H9 (cell line): ENCODE data around the gene TFPI. TPM values are rescaled to one million over a fixed set of nuclear protein-coding genes. Genes with fewer than 3 reads are reported as not detected.

Experiments used
- DNase-seq: peaks from one replicate; pipeline ENCODE4 v3.0.0-alpha.2; 2017
- H2AFZ ChIP-seq: one replicate; pipeline ENCODE4 v1.6.1; 2013; ENCODE audit warnings: mild to moderate bottlenecking, low read length, control low read depth, moderate library complexity
- H2AK5ac ChIP-seq: 2 replicates; pipeline ENCODE4 v1.6.1; 2013; ENCODE audit warnings: low read length, control low read depth, mixed read lengths; ENCODE audit not compliant: insufficient read length
- H2BK120ac ChIP-seq: one replicate; pipeline ENCODE4 v1.6.1; 2013; ENCODE audit warnings: low read depth, mild to moderate bottlenecking, low read length, control low read depth, inconsistent platforms; ENCODE audit not compliant: poor library complexity, severe bottlenecking
- H2BK12ac ChIP-seq: 2 replicates; pipeline ENCODE4 v1.6.1; 2013; ENCODE audit warnings: low read length, control low read depth, mixed read lengths, low read depth; ENCODE audit not compliant: insufficient read length
- H2BK15ac ChIP-seq: 2 replicates; pipeline ENCODE4 v1.6.1; 2013; ENCODE audit warnings: low read depth, low read length, control low read depth
- H2BK20ac ChIP-seq: one replicate; pipeline ENCODE4 v1.6.1; 2013; ENCODE audit warnings: low read depth, mild to moderate bottlenecking, low read length, control low read depth, inconsistent platforms; ENCODE audit not compliant: poor library complexity, severe bottlenecking
- H2BK5ac ChIP-seq: 2 replicates; pipeline ENCODE4 v1.6.1; 2013; ENCODE audit warnings: low read length, control low read depth, mixed read lengths; ENCODE audit not compliant: insufficient read length
- H3K14ac ChIP-seq: 2 replicates; pipeline ENCODE4 v1.6.1; 2013; ENCODE audit warnings: low read length, control low read depth; ENCODE audit not compliant: insufficient read depth
- H3K18ac ChIP-seq: 2 replicates; pipeline ENCODE4 v1.6.1; 2013; ENCODE audit warnings: low read depth, mild to moderate bottlenecking, mixed read lengths, low read length, control low read depth; ENCODE audit not compliant: insufficient read length
- H3K23ac ChIP-seq: 2 replicates; pipeline ENCODE4 v1.6.1; 2013; ENCODE audit warnings: low read length, control low read depth, mixed read lengths, low read depth; ENCODE audit not compliant: insufficient read length
- H3K23me2 ChIP-seq: 2 replicates; pipeline ENCODE4 v1.6.1; 2013; ENCODE audit warnings: low read depth, mild to moderate bottlenecking, mixed read lengths, low read length, control low read depth; ENCODE audit not compliant: insufficient read length, poor library complexity, severe bottlenecking
- H3K27ac ChIP-seq: 2 replicates; pipeline ENCODE4 v1.5.1; 2013; ENCODE audit warnings: low read length, control low read depth, mixed read lengths, low read depth; ENCODE audit not compliant: insufficient read length
- H3K27me3 ChIP-seq: 2 replicates; pipeline ENCODE4 v1.6.1; 2013; ENCODE audit warnings: low read length, control low read depth, inconsistent platforms; ENCODE audit not compliant: insufficient read depth
- H3K4ac ChIP-seq: 2 replicates; pipeline ENCODE4 v1.6.1; 2013; ENCODE audit warnings: low read depth, mild to moderate bottlenecking, control low read depth, inconsistent platforms, low read length, moderate library complexity
- H3K4me1 ChIP-seq: 2 replicates; pipeline ENCODE4 v1.6.1; 2013; ENCODE audit warnings: low read length, control low read depth, inconsistent platforms; ENCODE audit not compliant: insufficient read depth
- H3K4me2 ChIP-seq: 2 replicates; pipeline ENCODE4 v1.6.1; 2013; ENCODE audit warnings: low read length, control low read depth, mixed read lengths; ENCODE audit not compliant: insufficient read length, insufficient read depth
- H3K56ac ChIP-seq: 2 replicates; pipeline ENCODE4 v1.6.1; 2013; ENCODE audit warnings: low read depth, mild to moderate bottlenecking, mixed read lengths, low read length, control low read depth; ENCODE audit not compliant: insufficient read length
- H3K79me1 ChIP-seq: 2 replicates; pipeline ENCODE4 v1.6.1; 2013; ENCODE audit warnings: low read depth, mild to moderate bottlenecking, moderate library complexity, low read length, control low read depth, inconsistent platforms; ENCODE audit not compliant: insufficient read depth, poor library complexity, severe bottlenecking
- H3K79me2 ChIP-seq: 2 replicates; pipeline ENCODE4 v1.6.1; 2013; ENCODE audit warnings: low read length, control low read depth, inconsistent platforms; ENCODE audit not compliant: insufficient read depth
- H3K9ac ChIP-seq: 2 replicates; pipeline ENCODE4 v1.6.1; 2013; ENCODE audit warnings: low read length, control low read depth, mixed read lengths; ENCODE audit not compliant: insufficient read length; ENCODE audit errors: extremely low read depth
- H3K9me3 ChIP-seq: one replicate; pipeline ENCODE4 v1.6.1; 2013; ENCODE audit warnings: low read depth, low read length, inconsistent platforms; ENCODE audit not compliant: control insufficient read depth
- H3T11ph ChIP-seq: one replicate; pipeline ENCODE4 v1.6.1; 2013; ENCODE audit warnings: mild to moderate bottlenecking, low read length, control low read depth, inconsistent platforms
- H4K20me1 ChIP-seq: one replicate; pipeline ENCODE4 v1.6.1; 2013; ENCODE audit not compliant: control insufficient read depth, insufficient read length, insufficient read depth
- H4K5ac ChIP-seq: 2 replicates; pipeline ENCODE4 v1.6.1; 2013; ENCODE audit warnings: low read depth, mild to moderate bottlenecking, mixed read lengths, low read length, control low read depth; ENCODE audit not compliant: insufficient read length
- H4K8ac ChIP-seq: replicated peaks from 2 replicates; pipeline ENCODE4 v1.6.1; 2013; ENCODE audit warnings: low read length, control low read depth, mixed read lengths, low read depth; ENCODE audit not compliant: insufficient read length
- H4K91ac ChIP-seq: 2 replicates; pipeline ENCODE4 v1.6.1; 2013; ENCODE audit warnings: low read depth, mild to moderate bottlenecking, moderate library complexity, mixed read lengths, low read length, control low read depth; ENCODE audit not compliant: insufficient read length
- H3K27ac Mint-ChIP-seq, 3 experiments: 2 replicates in 2 of 3; 3 replicates in 1 of 3; pipeline ENCODE4 v1.8.0; 2020 to 2021; ENCODE audit warnings: mixed read lengths in 3 of 3, mild to moderate bottlenecking in 1 of 3, moderate library complexity in 1 of 3
- H3K27me3 Mint-ChIP-seq: 2 replicates; pipeline ENCODE4 v1.8.0; 2021; ENCODE audit warnings: low read depth, mild to moderate bottlenecking, moderate library complexity, mixed read lengths
- H3K36me3 Mint-ChIP-seq, 3 experiments: 2 replicates in 2 of 3; 3 replicates in 1 of 3; pipeline ENCODE4 v1.8.0; 2020 to 2021; ENCODE audit warnings: low read depth in 3 of 3, mixed read lengths in 3 of 3; ENCODE audit not compliant: insufficient read depth in 1 of 3
- H3K4me1 Mint-ChIP-seq, 2 experiments: 2 replicates each; pipeline ENCODE4 v1.8.0; 2020; ENCODE audit warnings: mixed read lengths in 2 of 2
- H3K4me3 Mint-ChIP-seq, 2 experiments: 2 replicates in 1 of 2; 3 replicates in 1 of 2; pipeline ENCODE4 v1.8.0; 2020 to 2021; ENCODE audit warnings: mild to moderate bottlenecking in 2 of 2, mixed read lengths in 2 of 2, moderate library complexity in 1 of 2
- H3K9me3 Mint-ChIP-seq, 2 experiments: 2 replicates in 1 of 2; 3 replicates in 1 of 2; pipeline ENCODE4 v1.8.0; 2020; ENCODE audit warnings: mild to moderate bottlenecking in 2 of 2, mixed read lengths in 2 of 2, moderate library complexity in 1 of 2
- WGBS: extraction: QIAGEN DNeasy Blood & Tissue Kit; methylation state at CpG from one replicate; pipeline ENCODE4 v1.1.7; 2013; ENCODE audit warnings: missing lambda C conversion rate, low lambda C conversion rate, mixed read lengths; ENCODE audit not compliant: insufficient read length; ENCODE audit errors: extremely low coverage; 5-methylcytosine and 5-hydroxymethylcytosine counted together
- total RNA-seq: library from RNA; stranded (reverse); gene quantifications from 2 replicates; pipeline ENCODE4 v1.2.1, GENCODE V29; 2021
- TF ChIP-seq, protein P1 (sequence below): fragments of 200-600 bp; sonication (generic); conservative IDR thresholded peaks from 3 replicates; pipeline ENCODE4 v1.8.0; 2021; ENCODE audit warnings: antibody characterized with exemption, mild to moderate bottlenecking

TFPI gene
- total RNA-seq, 1 experiment from 2014 or later: 5.8 TPM

- H3K4me2 ChIP-seq: no peak overlapping the region
- no peak overlapping the region for H3K9ac ChIP-seq
- H2AK5ac ChIP-seq: no peak overlapping the region
- H3K36me3 Mint-ChIP-seq: peaks cover 8 to 27% (median 11%) of the 10 kb centered on the region in 3 experiments; a peak in 5 of 7 replicates
- no CpG with 5 or more reads among the region's 2 CpGs for WGBS
- no peak overlapping the region for H3K14ac ChIP-seq
- H3K27me3 ChIP-seq: no peaks in the 10 kb centered on the region; the same call in 1 of the 2 replicates
- no peak overlapping the region for H3K27ac ChIP-seq
- peaks cover 9 to 14% of the 10 kb centered on the region in 2 experiments for H3K4me1 Mint-ChIP-seq
- H4K5ac ChIP-seq: no peak overlapping the region
- no peak overlapping the region for H3T11ph ChIP-seq
- H2BK5ac ChIP-seq: no peak overlapping the region
- H2BK120ac ChIP-seq: no peak overlapping the region
- H3K23me2 ChIP-seq: no peaks in the 10 kb centered on the region
- no peak for DNase-seq
- H3K4me1 ChIP-seq: no peaks in the 10 kb centered on the region
- H3K27me3 Mint-ChIP-seq: no peaks in the 10 kb centered on the region
- no peak overlapping the region for H3K4ac ChIP-seq
- H3K79me2 ChIP-seq: no peaks in the 10 kb centered on the region
- H3K79me1 ChIP-seq: no peaks in the 10 kb centered on the region
- H2BK15ac ChIP-seq: no peak overlapping the region
- no peak overlapping the region for H3K23ac ChIP-seq
- H2AFZ ChIP-seq: no peak overlapping the region
- H4K20me1 ChIP-seq: no peaks in the 10 kb centered on the region
- TF ChIP-seq, protein P1, sequence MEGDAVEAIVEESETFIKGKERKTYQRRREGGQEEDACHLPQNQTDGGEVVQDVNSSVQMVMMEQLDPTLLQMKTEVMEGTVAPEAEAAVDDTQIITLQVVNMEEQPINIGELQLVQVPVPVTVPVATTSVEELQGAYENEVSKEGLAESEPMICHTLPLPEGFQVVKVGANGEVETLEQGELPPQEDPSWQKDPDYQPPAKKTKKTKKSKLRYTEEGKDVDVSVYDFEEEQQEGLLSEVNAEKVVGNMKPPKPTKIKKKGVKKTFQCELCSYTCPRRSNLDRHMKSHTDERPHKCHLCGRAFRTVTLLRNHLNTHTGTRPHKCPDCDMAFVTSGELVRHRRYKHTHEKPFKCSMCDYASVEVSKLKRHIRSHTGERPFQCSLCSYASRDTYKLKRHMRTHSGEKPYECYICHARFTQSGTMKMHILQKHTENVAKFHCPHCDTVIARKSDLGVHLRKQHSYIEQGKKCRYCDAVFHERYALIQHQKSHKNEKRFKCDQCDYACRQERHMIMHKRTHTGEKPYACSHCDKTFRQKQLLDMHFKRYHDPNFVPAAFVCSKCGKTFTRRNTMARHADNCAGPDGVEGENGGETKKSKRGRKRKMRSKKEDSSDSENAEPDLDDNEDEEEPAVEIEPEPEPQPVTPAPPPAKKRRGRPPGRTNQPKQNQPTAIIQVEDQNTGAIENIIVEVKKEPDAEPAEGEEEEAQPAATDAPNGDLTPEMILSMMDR: no peak
- no peak overlapping the region for H3K18ac ChIP-seq
- peaks cover 6% of the 10 kb centered on the region for H3K9me3 ChIP-seq
- no peak overlapping the region for H3K4me3 Mint-ChIP-seq
- no peak overlapping the region for H3K56ac ChIP-seq
- peaks cover 3 to 14% of the 10 kb centered on the region in 2 experiments; a peak in 3 of 5 replicates for H3K9me3 Mint-ChIP-seq
- H4K8ac ChIP-seq: no peak overlapping the region
- no peak overlapping the region for H2BK12ac ChIP-seq
- no peak overlapping the region for H2BK20ac ChIP-seq
- H3K27ac Mint-ChIP-seq: no peak overlapping the region
- no peak overlapping the region for H4K91ac ChIP-seq
These were observed 1.2 kb downstream of the TFPI start for GRCh38 chr2:187552828-187553681.
